Fibroblast of pulmonary artery (primary cell): ENCODE measurements around the gene CYSTM1.
A peak's percentile ranks its signal among the peaks of the same experiment; 100 is the strongest.
"Not testable (repeated sequence)": the region's sequence is repeated elsewhere in the genome, so short reads cannot be mapped to it uniquely, and the experiment has no call there.

Experiments
- DNase-seq: peaks from one replicate; pipeline ENCODE4 v3.0.0-alpha.2; 2010; ENCODE audit warnings: low read depth
- H3K4me3 ChIP-seq: replicated peaks from 2 replicates; pipeline ENCODE4 v1.5.1; 2011; ENCODE audit warnings: low read depth, mild to moderate bottlenecking, control low read depth, low read length, moderate library complexity
- TF ChIP-seq, protein P1 (sequence below): IDR thresholded peaks from 2 replicates; pipeline ENCODE4 v1.5.1; 2011; ENCODE audit warnings: mild to moderate bottlenecking, control low read depth, low read length, inconsistent platforms; ENCODE audit errors: missing control alignments

The CYSTM1 gene

GRCh38 chr5:140196115-140196814 lies 21.3 kb downstream of the CYSTM1 start:
- no peak overlapping the region for H3K4me3 ChIP-seq
- TF ChIP-seq, protein P1, sequence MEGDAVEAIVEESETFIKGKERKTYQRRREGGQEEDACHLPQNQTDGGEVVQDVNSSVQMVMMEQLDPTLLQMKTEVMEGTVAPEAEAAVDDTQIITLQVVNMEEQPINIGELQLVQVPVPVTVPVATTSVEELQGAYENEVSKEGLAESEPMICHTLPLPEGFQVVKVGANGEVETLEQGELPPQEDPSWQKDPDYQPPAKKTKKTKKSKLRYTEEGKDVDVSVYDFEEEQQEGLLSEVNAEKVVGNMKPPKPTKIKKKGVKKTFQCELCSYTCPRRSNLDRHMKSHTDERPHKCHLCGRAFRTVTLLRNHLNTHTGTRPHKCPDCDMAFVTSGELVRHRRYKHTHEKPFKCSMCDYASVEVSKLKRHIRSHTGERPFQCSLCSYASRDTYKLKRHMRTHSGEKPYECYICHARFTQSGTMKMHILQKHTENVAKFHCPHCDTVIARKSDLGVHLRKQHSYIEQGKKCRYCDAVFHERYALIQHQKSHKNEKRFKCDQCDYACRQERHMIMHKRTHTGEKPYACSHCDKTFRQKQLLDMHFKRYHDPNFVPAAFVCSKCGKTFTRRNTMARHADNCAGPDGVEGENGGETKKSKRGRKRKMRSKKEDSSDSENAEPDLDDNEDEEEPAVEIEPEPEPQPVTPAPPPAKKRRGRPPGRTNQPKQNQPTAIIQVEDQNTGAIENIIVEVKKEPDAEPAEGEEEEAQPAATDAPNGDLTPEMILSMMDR, result no peak
- peak; percentile 70 for DNase-seq

DNA sequence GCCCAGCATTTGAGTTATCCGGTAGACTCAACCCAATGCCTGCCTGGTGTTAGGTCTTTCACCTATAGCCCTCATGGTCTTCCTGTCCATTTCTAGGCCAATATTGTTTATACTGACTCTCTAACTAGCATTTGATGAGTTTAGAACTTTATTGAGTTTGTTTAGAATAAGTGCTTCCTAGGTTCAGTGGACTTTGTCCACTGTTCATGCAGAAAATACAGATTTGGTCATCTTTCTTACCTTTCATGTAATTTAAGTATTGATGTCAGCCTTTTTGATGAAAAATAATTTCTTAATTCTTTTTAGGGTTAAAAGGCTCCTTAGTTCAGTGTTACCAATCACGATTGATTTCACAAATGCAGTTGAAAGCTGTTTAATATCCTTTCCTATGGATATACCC lies 22.0 kb downstream of the CYSTM1 start:
- no peak for DNase-seq
- H3K4me3 ChIP-seq, result no peak overlapping the region
- TF ChIP-seq, protein P1, result no peak

- DNase-seq, H3K4me3 ChIP-seq: not testable (repeated sequence)
These were observed 23.9 kb downstream of the CYSTM1 start for GRCh38 chr5:140198915-140199314.

- TF ChIP-seq, protein P1, result no peak
- DNase-seq, result no peak
- no peak overlapping the region for H3K4me3 ChIP-seq
These were observed 27.1 kb downstream of the CYSTM1 start for GRCh38 chr5:140202078-140202477.

GRCh38 chr5:140202610-140203009 lies 27.6 kb downstream of the CYSTM1 start:
- no peak for DNase-seq
- H3K4me3 ChIP-seq, result no peak overlapping the region
- TF ChIP-seq, protein P1, result no peak

GRCh38 chr5:140205216-140205615 lies 30.2 kb downstream of the CYSTM1 start:
- TF ChIP-seq, protein P1, result no peak
- no peak for DNase-seq
- H3K4me3 ChIP-seq, result no peak overlapping the region

DNA sequence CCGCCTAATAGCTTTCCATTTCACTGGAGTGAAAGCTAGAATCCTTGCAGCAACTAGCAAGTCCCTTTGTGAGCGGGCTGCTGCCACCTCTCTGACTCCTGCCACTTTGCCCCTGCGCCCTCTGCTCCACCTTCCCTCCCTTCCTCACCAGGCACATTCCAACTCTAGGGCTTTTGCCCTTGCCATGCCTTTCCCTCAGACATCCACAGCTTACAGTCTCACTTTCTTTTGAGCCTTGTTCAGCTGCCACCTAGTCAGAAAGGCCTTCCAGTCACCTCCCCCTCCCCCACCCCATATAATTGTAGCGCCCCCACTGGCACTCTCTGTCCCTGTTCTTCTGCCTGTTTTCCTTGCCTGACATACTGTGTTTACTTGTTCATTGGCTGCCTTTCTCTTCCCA lies 31.0 kb downstream of the CYSTM1 start:
- no peak for DNase-seq
- TF ChIP-seq, protein P1, result no peak

More for the DNA sequence above, 31.0 kb downstream of the CYSTM1 start:
- no peak overlapping the region for H3K4me3 ChIP-seq
